Endothelial cell of umbilical vein (primary cell): ENCODE data around the gene PDE7B. TPM values are rescaled to one million over a fixed set of nuclear protein-coding genes. Genes with fewer than 3 reads are reported as not detected.

Source experiments
- BruUV-seq: library from RNA; stranded (reverse); fragments of 400-500 nt; replicated peaks from 2 replicates; lab custom pipeline; 2021; lab: Mats Ljungman, UMichigan
- CTCF ChIA-PET: fragments of 300-600, 350-600 bp; sonication (Branson Sonifier 250); formaldehyde crosslinking; loops from one replicate; lab custom pipeline; 2021; ENCODE audit warnings: antibody characterized with exemption, inconsistent platforms; lab: Charles Lee
- POLR2A ChIA-PET: fragments of 300-600, 350-600 bp; sonication (Branson Sonifier 250); formaldehyde crosslinking; loops from one replicate; lab custom pipeline; 2021; ENCODE audit warnings: antibody characterized with exemption, inconsistent platforms; lab: Charles Lee
- DNase-seq: peaks from one replicate; pipeline ENCODE4 v3.0.0-alpha.2; 2011; ENCODE audit warnings: low read depth, low spot score
- FAIRE-seq: peaks from 2 replicates; lab custom pipeline; 2011; peaks lifted over from hg19 to GRCh38; lab: Jason Lieb, UNC
- H2AFZ ChIP-seq: 2 replicates; pipeline ENCODE4 v1.6.0; 2012; ENCODE audit warnings: low read depth, low read length, control low read depth, inconsistent platforms
- H3K27ac ChIP-seq: 2 replicates; pipeline ENCODE4 v1.5.1; 2011; ENCODE audit warnings: low read depth, mild to moderate bottlenecking, control low read depth, low read length, moderate library complexity; ENCODE audit not compliant: insufficient read depth
- H3K27me3 ChIP-seq, 2 experiments: 2 replicates each; pipeline versions ENCODE4 v1.6.0 to v1.6.1; 2011; ENCODE audit warnings: low read length in 2 of 2, mixed read lengths in 1 of 2; ENCODE audit not compliant: control insufficient read depth in 2 of 2, insufficient read depth in 2 of 2
- H3K36me3 ChIP-seq, 2 experiments: 2 replicates in 1 of 2; 3 replicates in 1 of 2; pipeline ENCODE4 v1.5.1; 2011; ENCODE audit warnings: low read length in 2 of 2, mild to moderate bottlenecking in 1 of 2, moderate library complexity in 1 of 2; ENCODE audit not compliant: control insufficient read depth in 2 of 2, insufficient read depth in 2 of 2; ENCODE audit errors: extremely low read depth in 1 of 2
- H3K4me1 ChIP-seq: 3 replicates; pipeline ENCODE4 v1.5.1; 2011; ENCODE audit warnings: mild to moderate bottlenecking, low read length; ENCODE audit not compliant: control insufficient read depth, insufficient read depth; ENCODE audit errors: extremely low read depth
- H3K4me2 ChIP-seq: 2 replicates; pipeline ENCODE4 v1.6.1; 2011; ENCODE audit warnings: low read length, control low read depth, mixed read lengths; ENCODE audit not compliant: insufficient read depth
- H3K4me3 ChIP-seq, 3 experiments: fragments of 200-600 bp in 1 of 3; sonication (generic), shearing (Covaris generic) in 1 of 3; replicated peaks in 1 of 3; 2 replicates each; pipeline ENCODE4 v1.5.1; 2011 to 2016; ENCODE audit warnings: control low read depth in 3 of 3, low read length in 3 of 3, mild to moderate bottlenecking in 2 of 3, inconsistent platforms in 1 of 3, low read depth in 1 of 3, moderate library complexity in 1 of 3; ENCODE audit not compliant: insufficient read depth in 1 of 3
- H3K79me2 ChIP-seq: 2 replicates; pipeline ENCODE4 v1.6.0; 2012; ENCODE audit warnings: low read length, inconsistent platforms; ENCODE audit not compliant: control insufficient read depth, insufficient read depth
- H3K9ac ChIP-seq: replicated peaks from 2 replicates; pipeline ENCODE3; 2011; ENCODE audit warnings: low read length, control low read depth; ENCODE audit not compliant: insufficient read depth; ENCODE audit errors: extremely low read depth
- H3K9me1 ChIP-seq: replicated peaks from 3 replicates; pipeline ENCODE4 v1.6.0; 2011; ENCODE audit warnings: mild to moderate bottlenecking, low read length; ENCODE audit not compliant: control insufficient read depth, insufficient read depth; ENCODE audit errors: extremely low read depth
- H3K9me3 ChIP-seq: replicated peaks from 2 replicates; pipeline ENCODE4 v1.5.1; 2012; ENCODE audit warnings: low read length, inconsistent platforms; ENCODE audit not compliant: control insufficient read depth, insufficient read depth
- H4K20me1 ChIP-seq: replicated peaks from 2 replicates; pipeline ENCODE3; 2011; ENCODE audit warnings: mild to moderate bottlenecking, low read length; ENCODE audit not compliant: control insufficient read depth, insufficient read depth; ENCODE audit errors: extremely low read depth
- EZH2 ChIP-seq: IDR thresholded peaks from 2 replicates; pipeline ENCODE4 v1.6.1; 2012; ENCODE audit warnings: borderline replicate concordance, low read depth, mild to moderate bottlenecking, moderate library complexity, low read length, inconsistent platforms; ENCODE audit not compliant: severe bottlenecking
- FOS ChIP-seq: IDR thresholded peaks from 2 replicates; pipeline ENCODE4 v1.6.1; 2011; ENCODE audit warnings: mild to moderate bottlenecking, low read length, moderate library complexity, borderline replicate concordance; ENCODE audit not compliant: insufficient read depth
- GATA2 ChIP-seq: IDR thresholded peaks from 2 replicates; pipeline ENCODE4 v1.7.0; 2011; ENCODE audit warnings: low read depth, mild to moderate bottlenecking, moderate library complexity, mixed read lengths, low read length; ENCODE audit not compliant: insufficient read length, insufficient read depth
- JUN ChIP-seq: IDR thresholded peaks from 2 replicates; pipeline ENCODE4 v1.6.1; 2011; ENCODE audit warnings: borderline replicate concordance, low read depth; ENCODE audit not compliant: insufficient read length, insufficient read depth
- MYC ChIP-seq: IDR thresholded peaks from one replicate; pipeline ENCODE4 v1.6.1; 2011; ENCODE audit warnings: mild to moderate bottlenecking, low read depth, low read length
- POLR2A ChIP-seq: IDR thresholded peaks from 2 replicates; pipeline ENCODE4 v1.6.1; 2012; ENCODE audit warnings: low read depth, mild to moderate bottlenecking, control low read depth, low read length
- POLR2AphosphoS5 ChIP-seq: IDR thresholded peaks from 2 replicates; pipeline ENCODE4 v1.6.1; 2012; ENCODE audit warnings: low read depth, mild to moderate bottlenecking, control low read depth, low read length, moderate library complexity; ENCODE audit not compliant: insufficient read depth
- dilution Hi-C: fragments of 300-500 bp; cut with MboI; formaldehyde crosslinking; loops from one replicate; pipeline ENCODE4 v1.15.0; 2019; ENCODE audit warnings: low sequenced_read_pairs; ENCODE audit not compliant: extremely low pct_ligation_motif_present
- intact Hi-C: fragments of 100-400 bp; cut with micrococcal nuclease; formaldehyde crosslinking; loops from one replicate; pipeline ENCODE4 v1.10.0; 2022
- polyA plus RNA-seq, 4 experiments: library from polyadenylated mRNA; depleted of rRNA in 3 of 4; stranded (reverse) in 3 of 4; unstranded in 1 of 4; fragments of >200 nt; gene quantifications; 2 replicates each; pipeline versions ENCODE4 v1.2.1 to v1.2.3, GENCODE V29; 2011 to 2012; ENCODE audit warnings: missing spikeins in 1 of 4
- total RNA-seq: library from RNA; stranded (reverse); gene quantifications from 2 replicates; pipeline ENCODE4 v1.2.3, GENCODE V29; 2021
- TF ChIP-seq, protein P1 (sequence below), 2 donors: IDR thresholded peaks; 1 replicate in 1 of 2; 2 replicates in 1 of 2; pipeline ENCODE4 v1.5.1; 2011; ENCODE audit warnings: low read length in 2 of 2, mild to moderate bottlenecking in 2 of 2, moderate library complexity in 2 of 2, control low read depth in 1 of 2, inconsistent platforms in 1 of 2, low read depth in 1 of 2; ENCODE audit not compliant: insufficient read depth in 1 of 2; ENCODE audit errors: extremely low read depth in 1 of 2
- TF ChIP-seq, protein P2 (sequence below): IDR thresholded peaks from 2 replicates; pipeline ENCODE4 v1.6.1; 2011; ENCODE audit not compliant: insufficient read depth, insufficient read length

The PDE7B gene
- total and polyA plus RNA-seq, 2 donors (not counting 3 experiments of a cell fraction or from before 2014, with no cell fraction given) = 20.6 to 25.1 TPM

DNA sequence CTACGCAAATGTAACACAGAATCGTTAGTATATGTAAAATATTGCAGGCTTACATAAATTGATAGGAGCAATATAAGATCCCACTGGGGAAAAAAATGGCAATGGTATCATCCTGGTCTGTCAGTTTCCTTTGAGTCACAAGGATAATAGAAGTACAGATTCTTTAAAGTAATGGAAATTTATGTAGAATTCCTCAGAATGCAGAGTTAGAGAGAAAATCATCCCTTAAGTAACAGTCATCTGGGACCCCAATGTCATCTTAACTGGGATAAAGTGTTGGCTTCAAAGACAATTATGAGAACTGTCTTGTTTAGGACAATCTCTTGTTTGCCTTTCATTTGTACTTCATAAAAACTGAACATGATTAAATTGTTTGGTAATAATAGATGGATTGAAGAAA is 34.5 kb upstream of the PDE7B start:
- Histone ChIP-seq H3K27me3 (no peaks in the 10 kb centered on the region), H3K9me1 (no peaks in the 10 kb centered on the region), H3K9ac (no peak overlapping the region), H3K4me1 (no peaks in the 10 kb centered on the region), H3K36me3 (no peaks in the 10 kb centered on the region), H3K4me3 (no peak overlapping the region), H2AFZ (no peak overlapping the region), H3K4me2 (no peak overlapping the region), H3K27ac (no peak overlapping the region), H3K79me2 (no peaks in the 10 kb centered on the region), H3K9me3 (no peaks in the 10 kb centered on the region), H4K20me1 (no peaks in the 10 kb centered on the region)
- TF ChIP-seq EZH2 = no peak
- no peak for TF ChIP-seq MYC
- no peak for TF ChIP-seq GATA2
- no peak for TF ChIP-seq POLR2A
- no peak for TF ChIP-seq POLR2AphosphoS5
- no TSS peak for BruUV-seq
- ChIA-PET POLR2A (no interaction called here), CTCF (interaction anchor here (0.7 kb wide), 1 partner anchor 93 kb away, joined by 3 read pairs; no protein-coding TSS in a partner anchor)
- intact Hi-C loops = no loop called here
- FAIRE-seq (no peak), DNase-seq (no peak)
- dilution Hi-C loops = no loop called here

DNA sequence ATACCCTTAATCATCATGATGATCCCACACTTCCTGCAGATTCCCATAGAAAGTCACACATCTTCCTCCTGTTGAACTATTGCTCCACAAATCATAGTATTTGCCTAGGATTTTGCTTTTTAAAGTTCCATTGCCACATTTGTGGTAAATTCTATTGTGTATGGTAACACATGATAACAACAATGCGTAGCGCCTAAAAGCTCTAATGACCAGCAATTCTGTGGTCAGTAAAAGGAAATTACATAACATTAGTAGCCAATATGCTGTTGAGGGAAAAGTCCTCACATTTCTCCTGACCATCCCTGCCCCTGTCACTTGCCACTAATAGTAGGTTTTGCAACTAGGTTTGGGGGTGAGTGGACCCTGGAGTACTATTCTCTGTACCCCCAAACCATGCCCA is 31.8 kb upstream of the PDE7B start:
- no peaks in the 10 kb centered on the region for H3K36me3 ChIP-seq
- no peaks in the 10 kb centered on the region for H3K9me3 ChIP-seq
- DNase-seq (no peak), FAIRE-seq (no peak)
- H4K20me1 ChIP-seq = no peaks in the 10 kb centered on the region
- H3K9me1 ChIP-seq = no peaks in the 10 kb centered on the region
- no peak overlapping the region for H2AFZ ChIP-seq
- intact Hi-C loops = no loop called here
- BruUV-seq = no TSS peak
- no peaks in the 10 kb centered on the region for H3K4me1 ChIP-seq
- no peak overlapping the region for H3K4me2 ChIP-seq
- CTCF ChIA-PET = interaction anchor here (1.2 kb wide), 1 partner anchor 9 kb away, joined by 3 read pairs; no protein-coding TSS in a partner anchor
- POLR2A ChIA-PET = no interaction called here
- H3K79me2 ChIP-seq = no peaks in the 10 kb centered on the region
- peaks cover 0 to 2% of the 10 kb centered on the region in 2 experiments for H3K27me3 ChIP-seq
- no peak overlapping the region for H3K27ac ChIP-seq
- dilution Hi-C loops = no loop called here
- no peak overlapping the region for H3K9ac ChIP-seq
- H3K4me3 ChIP-seq = no peak overlapping the region
- no peak for TF ChIP-seq POLR2A
- TF ChIP-seq, protein P1, sequence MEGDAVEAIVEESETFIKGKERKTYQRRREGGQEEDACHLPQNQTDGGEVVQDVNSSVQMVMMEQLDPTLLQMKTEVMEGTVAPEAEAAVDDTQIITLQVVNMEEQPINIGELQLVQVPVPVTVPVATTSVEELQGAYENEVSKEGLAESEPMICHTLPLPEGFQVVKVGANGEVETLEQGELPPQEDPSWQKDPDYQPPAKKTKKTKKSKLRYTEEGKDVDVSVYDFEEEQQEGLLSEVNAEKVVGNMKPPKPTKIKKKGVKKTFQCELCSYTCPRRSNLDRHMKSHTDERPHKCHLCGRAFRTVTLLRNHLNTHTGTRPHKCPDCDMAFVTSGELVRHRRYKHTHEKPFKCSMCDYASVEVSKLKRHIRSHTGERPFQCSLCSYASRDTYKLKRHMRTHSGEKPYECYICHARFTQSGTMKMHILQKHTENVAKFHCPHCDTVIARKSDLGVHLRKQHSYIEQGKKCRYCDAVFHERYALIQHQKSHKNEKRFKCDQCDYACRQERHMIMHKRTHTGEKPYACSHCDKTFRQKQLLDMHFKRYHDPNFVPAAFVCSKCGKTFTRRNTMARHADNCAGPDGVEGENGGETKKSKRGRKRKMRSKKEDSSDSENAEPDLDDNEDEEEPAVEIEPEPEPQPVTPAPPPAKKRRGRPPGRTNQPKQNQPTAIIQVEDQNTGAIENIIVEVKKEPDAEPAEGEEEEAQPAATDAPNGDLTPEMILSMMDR (IDR thresholded peaks at IDR 0.05; ENCODE audit: extremely low read depth in 1 of 2, insufficient read depth in 1 of 2, low read depth in 1 of 2, low read length in 2 of 2) = no peak
- TF ChIP-seq GATA2 = no peak
- no peak for TF ChIP-seq MYC
- TF ChIP-seq, protein P2, sequence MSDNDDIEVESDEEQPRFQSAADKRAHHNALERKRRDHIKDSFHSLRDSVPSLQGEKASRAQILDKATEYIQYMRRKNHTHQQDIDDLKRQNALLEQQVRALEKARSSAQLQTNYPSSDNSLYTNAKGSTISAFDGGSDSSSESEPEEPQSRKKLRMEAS = no peak
- TF ChIP-seq JUN = no peak
- no peak for TF ChIP-seq FOS
- no peak for TF ChIP-seq EZH2
- no peak for TF ChIP-seq POLR2AphosphoS5
